CD14-positive monocyte (primary cell): ENCODE data around the gene EOLA1. TPM values are rescaled to one million over a fixed set of nuclear protein-coding genes. Genes with fewer than 3 reads are reported as not detected.
"Not testable (repeated sequence)": the region's sequence is repeated elsewhere in the genome, so short reads cannot be mapped to it uniquely, and the experiment has no call there.

ENCODE experiments used
- DNase-seq, 3 donors: peaks; one replicate each; pipeline ENCODE4 v3.0.0-alpha.2; 2011 to 2022
- H2AFZ ChIP-seq: 2 replicates; pipeline ENCODE4 v1.6.0; 2012; ENCODE audit warnings: mild to moderate bottlenecking, low read depth, low read length, inconsistent platforms; ENCODE audit not compliant: insufficient read depth, poor library complexity, severe bottlenecking
- H3K27ac ChIP-seq, 2 donors: 1 replicate in 1 of 2; 2 replicates in 1 of 2; pipeline ENCODE4 v1.5.1; 2012 to 2013; ENCODE audit warnings: low read length in 2 of 2, control low read depth in 1 of 2, inconsistent platforms in 1 of 2, low read depth in 1 of 2, mild to moderate bottlenecking in 1 of 2
- H3K27me3 ChIP-seq, 2 donors: one replicate each; pipeline versions ENCODE4 v1.6.0 to v1.6.1; 2011 to 2013; ENCODE audit warnings: low read length in 2 of 2; ENCODE audit not compliant: control insufficient read depth in 2 of 2, insufficient read depth in 2 of 2
- H3K36me3 ChIP-seq, 2 donors: replicated peaks in 1 of 2; 1 replicate in 1 of 2; 2 replicates in 1 of 2; pipeline versions ENCODE4 v1.5.1 to v1.6.1; 2012 to 2013; ENCODE audit warnings: low read length in 2 of 2, control low read depth in 1 of 2, inconsistent platforms in 1 of 2, mild to moderate bottlenecking in 1 of 2; ENCODE audit not compliant: insufficient read depth in 2 of 2, control insufficient read depth in 1 of 2
- H3K4me1 ChIP-seq, 2 donors: 1 replicate in 1 of 2; 2 replicates in 1 of 2; pipeline versions ENCODE4 v1.5.1 to v1.6.1; 2012 to 2013; ENCODE audit warnings: low read length in 2 of 2, control low read depth in 1 of 2, inconsistent platforms in 1 of 2, mild to moderate bottlenecking in 1 of 2, moderate library complexity in 1 of 2; ENCODE audit not compliant: insufficient read depth in 2 of 2, control insufficient read depth in 1 of 2
- H3K4me2 ChIP-seq: replicated peaks from 2 replicates; pipeline ENCODE3; 2012; ENCODE audit warnings: low read length, moderate library complexity, mild to moderate bottlenecking; ENCODE audit not compliant: poor library complexity, severe bottlenecking; ENCODE audit errors: extremely low read depth
- H3K4me3 ChIP-seq, 3 experiments: fragments of 200-600 bp in 1 of 3; sonication (generic) in 1 of 3; replicated peaks in 1 of 3; 1 replicate in 2 of 3; 2 replicates in 1 of 3; pipeline ENCODE4 v1.5.1; 2011 to 2013; ENCODE audit warnings: low read length in 3 of 3, mild to moderate bottlenecking in 3 of 3, control low read depth in 2 of 3, low read depth in 2 of 3, inconsistent platforms in 1 of 3, moderate library complexity in 1 of 3
- H3K79me2 ChIP-seq: 2 replicates; pipeline ENCODE4 v1.6.0; 2012; ENCODE audit warnings: mild to moderate bottlenecking, control low read depth, inconsistent platforms, low read length, moderate library complexity; ENCODE audit not compliant: insufficient read depth
- H3K9ac ChIP-seq: 2 replicates; pipeline ENCODE4 v1.6.0; 2017; ENCODE audit warnings: low read length, mild to moderate bottlenecking; ENCODE audit not compliant: insufficient read depth, poor library complexity, severe bottlenecking
- H3K9me3 ChIP-seq, 2 donors: replicated peaks in 1 of 2; 1 replicate in 1 of 2; 2 replicates in 1 of 2; pipeline versions ENCODE4 v1.5.1 to v1.6.1; 2012 to 2013; ENCODE audit warnings: low read length in 2 of 2, control low read depth in 1 of 2; ENCODE audit not compliant: control insufficient read depth in 1 of 2, insufficient read depth in 1 of 2
- H4K20me1 ChIP-seq: 2 replicates; pipeline ENCODE4 v1.6.0; 2012; ENCODE audit warnings: mild to moderate bottlenecking, low read length, control low read depth, moderate library complexity; ENCODE audit not compliant: insufficient read depth
- H3K27ac Mint-ChIP-seq, 7 donors: one replicate each; pipeline ENCODE4 v1.8.0; 2020; ENCODE audit warnings: mild to moderate bottlenecking in 7 of 7, mixed read lengths in 7 of 7, moderate library complexity in 6 of 7, inconsistent platforms in 2 of 7
- H3K27me3 Mint-ChIP-seq, 3 donors: one replicate each; pipeline ENCODE4 v1.8.0; 2021 to 2022; ENCODE audit warnings: low read depth in 3 of 3, mild to moderate bottlenecking in 3 of 3, mixed read lengths in 3 of 3, moderate library complexity in 3 of 3, inconsistent platforms in 1 of 3
- H3K36me3 Mint-ChIP-seq, 2 donors: one replicate each; pipeline ENCODE4 v1.8.0; 2020; ENCODE audit warnings: mixed read lengths in 2 of 2, inconsistent platforms in 1 of 2, mild to moderate bottlenecking in 1 of 2
- H3K4me1 Mint-ChIP-seq: one replicate; pipeline ENCODE4 v1.8.0; 2020; ENCODE audit warnings: mild to moderate bottlenecking, mixed read lengths
- H3K4me3 Mint-ChIP-seq, 2 donors: one replicate each; pipeline ENCODE4 v1.8.0; 2020; ENCODE audit warnings: mild to moderate bottlenecking in 2 of 2, mixed read lengths in 2 of 2, moderate library complexity in 1 of 2
- H3K9me3 Mint-ChIP-seq, 7 donors: one replicate each; pipeline ENCODE4 v1.8.0; 2020 to 2022; ENCODE audit warnings: mixed read lengths in 7 of 7, mild to moderate bottlenecking in 6 of 7, moderate library complexity in 6 of 7, inconsistent platforms in 2 of 7
- CTCF ChIP-seq: fragments of 200-600 bp; IDR thresholded peaks from one replicate; pipeline ENCODE4 v1.8.0; 2022; ENCODE audit warnings: antibody characterized with exemption, mild to moderate bottlenecking
- WGBS: methylation state at CpG from one replicate; pipeline ENCODE4 v1.1.5; 2013; ENCODE audit warnings: missing lambda C conversion rate; ENCODE audit not compliant: insufficient coverage; 5-methylcytosine and 5-hydroxymethylcytosine counted together
- intact Hi-C, 2 donors: fragments of 100-400 bp; cut with micrococcal nuclease; formaldehyde crosslinking; loops; one replicate each; pipeline versions ENCODE4 v1.15.0 to v1.15.1; 2023
- polyA plus RNA-seq, 3 donors: library from polyadenylated mRNA; depleted of rRNA in 1 of 3; unstranded in 2 of 3; stranded (reverse) in 1 of 3; fragments of 300-500 nt in 2 of 3; fragments of >200 nt in 1 of 3; fragmentation: Illumina TruSeq in 2 of 3; gene quantifications; 1 replicate in 2 of 3; 2 replicates in 1 of 3; pipeline ENCODE4 v1.2.3, GENCODE V29; 2012 to 2021

The EOLA1 gene
- polyA plus RNA-seq, 3 donors, result 15.5 to 48.6 (median 20.7) TPM

- Histone ChIP-seq H4K20me1 (no peaks in the 10 kb centered on the region), H3K79me2 (no peaks in the 10 kb centered on the region), H3K36me3 (no peaks in the 10 kb centered on the region), H3K4me2 (no peak overlapping the region), H3K4me3 (no peak overlapping the region), H3K9me3 (no peaks in the 10 kb centered on the region), H3K9ac (no peak overlapping the region), H3K27me3 (peaks cover 0 to 2% of the 10 kb centered on the region in 2 donors), H3K27ac (no peak overlapping the region), H3K4me1 (peaks cover 12 to 18% of the 10 kb centered on the region in 2 donors), H2AFZ (no peak overlapping the region)
- Mint-ChIP-seq H3K4me1 (peaks cover 24% of the 10 kb centered on the region), H3K4me3 (no peak overlapping the region), H3K36me3 (no peaks in the 10 kb centered on the region), H3K27me3 (peaks cover 3 to 14% (median 13%) of the 10 kb centered on the region in 3 donors), H3K9me3 (peaks cover 0 to 5% (median 0%) of the 10 kb centered on the region in 7 donors), H3K27ac (no peak overlapping the region)
- no peak for TF ChIP-seq CTCF
- no CpG with 5 or more reads among the region's 7 CpGs for WGBS
- no peak for DNase-seq
- intact Hi-C loops, result no loop called here
Measured at GRCh38 chrX:149518236-149518635, 22.6 kb upstream of the EOLA1 start.

- H3K79me2 ChIP-seq, H3K4me2 ChIP-seq, H3K27ac Mint-ChIP-seq, H3K9ac ChIP-seq, H3K9me3 ChIP-seq, H3K36me3 Mint-ChIP-seq, H3K27me3 ChIP-seq, H4K20me1 ChIP-seq, H3K4me3 ChIP-seq, intact Hi-C loops, H3K27ac ChIP-seq, DNase-seq, H3K36me3 ChIP-seq, H2AFZ ChIP-seq, H3K9me3 Mint-ChIP-seq: not testable (repeated sequence)
- H3K4me1 ChIP-seq, result peaks cover 14% of the 10 kb centered on the region in 2 donors
- H3K4me3 Mint-ChIP-seq, result peak overlapping the region in 1 of 2 donors; percentile 46
- WGBS, result no CpG with 5 or more reads among the region's 3 CpGs
- peaks cover 0 to 14% (median 13%) of the 10 kb centered on the region in 3 donors for H3K27me3 Mint-ChIP-seq
- peaks cover 16% of the 10 kb centered on the region for H3K4me1 Mint-ChIP-seq
Measured at GRCh38 chrX:149520636-149521277, 20.1 kb upstream of the EOLA1 start.
